GM12873 (cell line): ENCODE data around the gene FRMD4B.

Experiments
- CTCF ChIP-seq: IDR thresholded peaks from 2 replicates; pipeline ENCODE4 v1.5.1; 2012; ENCODE audit warnings: low read depth, mild to moderate bottlenecking, moderate library complexity, low read length, control low read depth; ENCODE audit not compliant: insufficient read depth; ENCODE audit errors: missing control alignments

The FRMD4B gene

DNA sequence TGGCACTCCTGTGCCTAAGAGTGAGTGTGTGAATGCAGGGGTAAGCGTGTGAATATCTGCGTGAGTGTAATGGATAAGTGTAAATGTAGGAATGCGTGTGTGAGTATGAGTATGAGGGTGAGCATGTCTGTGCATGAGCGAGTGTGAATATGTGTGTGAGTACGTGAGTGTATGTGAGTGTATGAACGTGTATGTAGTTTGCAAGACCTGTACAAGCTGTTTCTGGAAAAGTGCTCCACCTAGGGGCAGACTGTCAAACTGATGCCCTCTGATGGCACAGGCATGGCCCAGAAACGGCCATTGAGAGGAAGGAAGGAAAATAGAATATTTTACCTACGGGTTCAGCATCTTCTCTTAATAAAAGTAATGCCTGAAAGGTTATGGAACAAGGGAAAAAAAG is 24.4 kb upstream of the FRMD4B start:
- TF ChIP-seq CTCF: peak; percentile 91

DNA sequence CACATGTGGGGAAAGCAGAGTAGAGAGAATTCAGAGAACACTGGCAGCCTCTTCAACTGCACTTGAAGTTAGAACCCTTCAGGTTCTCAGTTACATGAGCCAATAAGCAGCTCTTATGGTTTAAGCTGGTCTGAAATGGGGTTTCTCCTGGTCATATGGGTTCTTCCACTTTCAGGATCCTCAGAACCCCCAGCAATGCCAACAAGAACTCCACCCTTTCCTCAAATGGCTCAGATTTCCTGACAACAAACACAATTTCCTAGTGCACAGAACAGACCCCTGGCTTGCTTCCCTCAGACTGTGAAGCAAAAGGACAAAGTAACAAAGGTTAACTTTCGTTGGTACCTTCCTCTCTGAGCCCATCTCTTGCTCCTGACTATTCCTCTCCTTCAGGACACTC is 23.9 kb upstream of the FRMD4B start:
- no peak for TF ChIP-seq CTCF

- no peak for TF ChIP-seq CTCF
Measured at GRCh38 chr3:69409011-69409410, 23.1 kb upstream of the FRMD4B start.

- no peak for TF ChIP-seq CTCF
Measured at GRCh38 chr3:69408542-69408941, 22.7 kb upstream of the FRMD4B start.

DNA sequence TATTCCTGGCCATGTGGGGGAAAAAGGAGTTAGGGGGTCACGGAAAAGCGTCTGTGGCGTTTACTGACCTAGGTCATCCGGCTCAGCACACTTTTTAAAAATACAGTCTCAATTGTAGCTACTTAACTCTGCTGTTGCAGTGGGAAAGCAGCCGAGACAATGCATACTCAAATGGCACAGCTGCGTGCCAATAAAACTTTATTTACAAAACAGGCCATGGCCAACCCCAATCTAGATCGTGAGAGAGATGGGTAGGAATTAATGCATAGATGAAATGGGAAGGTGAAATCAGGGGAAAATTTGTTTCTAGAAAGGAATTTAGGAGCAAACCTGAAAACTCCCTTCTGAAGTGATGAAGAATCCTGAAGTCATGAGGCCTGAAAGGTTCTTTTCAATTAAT is 22.0 kb upstream of the FRMD4B start:
- no peak for TF ChIP-seq CTCF

GRCh38 chr3:69406163-69406562 is 20.3 kb upstream of the FRMD4B start:
- no peak for TF ChIP-seq CTCF

GRCh38 chr3:69405067-69405466 is 19.2 kb upstream of the FRMD4B start:
- TF ChIP-seq CTCF: no peak

DNA sequence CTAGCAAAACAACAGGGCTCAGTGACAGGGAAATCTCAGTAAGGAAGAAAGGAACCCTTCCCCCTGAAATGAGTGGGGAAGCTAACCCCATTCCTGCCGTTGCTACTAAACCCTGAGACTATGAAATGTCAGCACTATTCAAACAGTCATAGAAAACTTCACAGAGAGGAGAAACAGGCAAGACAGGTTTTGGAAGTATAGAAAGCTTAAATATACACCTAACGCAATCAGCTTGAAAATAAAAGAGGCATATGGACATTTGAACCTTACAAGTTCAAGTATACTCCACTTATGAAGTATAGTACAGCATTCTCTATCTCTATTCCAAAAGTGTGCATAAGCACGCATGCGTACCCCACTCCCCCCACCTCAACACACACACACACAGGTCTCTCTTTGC is 17.6 kb upstream of the FRMD4B start:
- no peak for TF ChIP-seq CTCF
